G401.6 (cell line): Measurements from ENCODE around the gene HIPK3.

ENCODE experiments used
- FAIRE-seq: peaks from 2 replicates; lab custom pipeline; 2012; peaks lifted over from hg19 to GRCh38; lab: Jason Lieb, UNC

HIPK3 gene

DNA sequence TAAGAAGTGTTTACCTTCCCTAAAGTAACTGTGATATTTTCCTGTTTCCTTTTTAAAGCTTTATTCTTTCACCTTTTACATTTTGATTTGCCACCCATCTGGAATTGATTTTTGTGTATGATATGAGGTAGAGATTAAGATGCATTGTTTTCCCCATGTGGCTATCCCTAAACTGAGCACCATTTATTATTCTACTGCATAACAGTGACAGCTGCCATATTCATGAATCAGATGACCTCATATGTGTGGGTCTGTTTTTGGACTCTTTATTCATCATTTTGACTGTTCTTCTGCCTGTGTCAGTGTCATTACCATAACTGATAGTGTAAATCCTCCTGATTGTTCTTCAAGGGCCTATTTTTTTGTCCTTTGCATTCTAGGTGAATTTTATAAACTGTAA lies 50.8 kb downstream of the HIPK3 start:
- FAIRE-seq: no peak

DNA sequence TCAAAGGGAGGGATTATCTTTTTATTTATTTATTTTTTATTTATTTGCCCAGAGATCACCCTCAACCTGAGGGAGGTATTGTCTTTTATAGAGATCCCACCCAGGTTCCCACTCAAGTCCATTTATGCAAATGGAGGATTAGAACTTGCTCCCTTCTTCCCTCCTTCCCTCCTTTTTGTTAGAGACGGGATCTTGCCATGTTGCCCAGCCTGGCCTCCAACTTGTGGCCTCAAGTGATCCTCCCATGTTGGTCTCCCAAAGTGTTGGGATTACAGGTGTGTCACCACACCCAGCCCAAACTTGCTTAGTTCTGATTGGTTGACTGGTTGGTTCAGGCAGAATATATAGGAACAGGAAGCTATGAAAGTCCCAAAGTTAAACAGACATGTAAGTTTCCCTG lies 51.9 kb downstream of the HIPK3 start:
- FAIRE-seq: no peak

GRCh38 chr11:33310720-33311500 lies 53.7 kb downstream of the HIPK3 start:
- no peak for FAIRE-seq

DNA sequence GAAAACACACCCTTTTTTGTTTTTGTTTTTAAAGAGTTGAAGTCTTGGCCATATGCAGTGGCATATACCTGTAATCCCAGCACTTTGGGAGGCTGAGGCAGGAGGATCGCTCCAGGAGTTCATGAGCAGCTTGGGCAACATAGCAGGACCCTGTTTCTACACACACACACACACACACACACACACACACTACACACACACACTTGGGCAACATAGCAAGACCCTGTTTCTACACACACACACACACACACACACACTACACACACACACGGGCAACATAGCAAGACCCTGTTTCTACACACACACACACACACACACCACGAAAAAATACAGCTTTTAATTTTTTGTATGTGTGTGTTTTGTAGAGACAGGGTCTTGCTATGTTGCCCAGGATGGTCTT lies 54.5 kb downstream of the HIPK3 start:
- no peak for FAIRE-seq

DNA sequence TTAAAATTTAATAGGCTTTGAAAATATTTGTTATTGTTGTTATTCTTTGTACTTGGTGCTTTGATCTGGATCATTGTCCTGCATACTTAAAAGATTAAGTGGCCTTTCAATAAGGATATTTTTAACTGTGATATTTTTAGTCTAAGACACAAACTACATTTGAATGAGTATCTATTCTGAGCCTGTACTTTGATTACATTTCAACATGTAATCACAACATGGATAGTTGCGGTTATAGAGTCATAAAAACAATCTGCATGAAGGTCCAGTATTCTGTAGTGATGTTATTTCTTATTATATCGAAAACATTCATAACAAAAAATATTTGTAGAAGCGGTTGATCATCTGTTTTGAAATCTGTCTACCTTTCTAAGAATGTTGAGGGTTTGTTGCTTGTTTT lies 58.6 kb downstream of the HIPK3 start:
- no peak for FAIRE-seq

GRCh38 chr11:33317662-33318061 lies 60.5 kb downstream of the HIPK3 start:
- no peak for FAIRE-seq

DNA sequence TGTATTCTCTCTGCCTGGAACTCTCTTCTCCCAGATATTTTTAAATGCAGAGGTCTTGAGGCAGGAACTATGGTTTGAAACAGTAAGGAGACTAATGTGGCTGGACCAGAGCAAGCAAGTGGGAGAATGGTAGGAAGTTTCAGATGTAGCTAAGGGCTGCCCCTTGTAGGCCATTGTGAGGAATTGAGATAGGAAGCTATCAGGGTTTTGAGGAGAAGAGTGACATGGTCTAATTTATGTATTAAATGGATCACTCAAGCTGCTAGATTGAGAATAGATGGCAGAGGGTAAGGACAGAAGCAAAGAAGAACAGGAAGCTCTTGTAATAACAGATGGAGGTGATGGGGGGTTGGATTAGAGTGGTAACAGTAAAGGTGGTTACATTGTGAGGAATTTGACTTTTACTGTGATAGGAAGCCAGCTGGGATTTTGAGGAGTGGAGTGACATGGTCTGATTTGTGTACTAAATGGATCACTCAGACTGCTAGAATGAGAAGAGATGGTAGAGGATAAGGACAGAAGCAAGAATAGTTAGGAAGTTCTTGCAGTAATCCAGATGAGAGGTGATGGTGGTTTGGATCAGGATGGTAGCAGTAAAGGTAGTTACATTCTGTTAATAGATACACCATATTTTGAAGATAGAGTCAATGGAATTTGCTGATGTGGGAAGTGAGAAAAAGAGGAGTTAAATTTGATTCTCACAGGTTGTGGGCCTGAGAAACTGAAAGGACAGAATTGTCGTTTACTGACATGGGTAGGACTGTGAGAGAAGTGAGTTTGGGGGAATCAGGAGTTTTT lies 63.0 kb downstream of the HIPK3 start:
- FAIRE-seq: no peak

- no peak for FAIRE-seq
Observed at GRCh38 chr11:33320814-33321330, 63.7 kb downstream of the HIPK3 start.

GRCh38 chr11:33321422-33321821 lies 64.2 kb downstream of the HIPK3 start:
- FAIRE-seq: no peak

GRCh38 chr11:33323421-33323820 lies 66.2 kb downstream of the HIPK3 start:
- no peak for FAIRE-seq

GRCh38 chr11:33324302-33324985 lies 67.3 kb downstream of the HIPK3 start:
- no peak for FAIRE-seq

DNA sequence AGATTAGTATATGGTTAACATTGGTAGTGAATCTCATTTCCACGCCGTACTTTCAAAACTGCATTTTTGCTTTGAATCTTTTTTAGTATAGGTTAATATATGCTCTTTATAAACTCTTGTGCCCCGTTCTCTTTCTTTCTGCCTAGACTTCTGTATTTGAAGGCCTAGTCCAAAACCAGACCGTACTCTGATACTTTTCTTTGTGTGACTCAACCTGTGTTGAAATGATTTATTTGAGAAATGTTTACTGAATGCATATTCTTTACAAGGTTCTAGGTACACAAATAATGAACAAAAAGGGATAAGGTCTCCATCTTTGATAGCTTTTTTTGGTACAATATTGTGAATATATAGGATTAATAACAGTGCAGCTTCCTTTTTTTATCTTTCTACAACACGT lies 68.3 kb downstream of the HIPK3 start:
- FAIRE-seq: no peak

GRCh38 chr11:33329705-33330329 lies 72.6 kb downstream of the HIPK3 start:
- peak; percentile 74 for FAIRE-seq

GRCh38 chr11:33333816-33334215 lies 76.6 kb downstream of the HIPK3 start:
- FAIRE-seq: no peak

DNA sequence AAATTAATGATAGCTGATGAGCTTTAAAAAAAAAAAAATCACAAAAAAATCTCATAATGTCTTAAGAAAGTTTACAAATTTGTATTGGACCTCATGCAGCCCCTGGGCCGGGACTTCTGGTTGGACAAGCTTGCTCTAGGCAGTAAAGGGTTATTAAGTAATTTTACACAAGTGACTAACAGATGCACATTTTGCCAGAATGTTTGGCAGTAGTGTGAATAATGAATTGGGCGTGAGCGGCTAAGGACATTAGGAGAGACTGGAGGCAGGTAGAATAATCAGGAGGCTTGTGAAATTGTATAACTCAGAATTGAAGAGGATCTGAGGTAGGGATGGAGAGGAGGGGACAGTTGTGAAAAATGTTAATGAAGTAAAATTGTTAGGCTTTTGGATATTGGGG lies 77.4 kb downstream of the HIPK3 start:
- FAIRE-seq: no peak

DNA sequence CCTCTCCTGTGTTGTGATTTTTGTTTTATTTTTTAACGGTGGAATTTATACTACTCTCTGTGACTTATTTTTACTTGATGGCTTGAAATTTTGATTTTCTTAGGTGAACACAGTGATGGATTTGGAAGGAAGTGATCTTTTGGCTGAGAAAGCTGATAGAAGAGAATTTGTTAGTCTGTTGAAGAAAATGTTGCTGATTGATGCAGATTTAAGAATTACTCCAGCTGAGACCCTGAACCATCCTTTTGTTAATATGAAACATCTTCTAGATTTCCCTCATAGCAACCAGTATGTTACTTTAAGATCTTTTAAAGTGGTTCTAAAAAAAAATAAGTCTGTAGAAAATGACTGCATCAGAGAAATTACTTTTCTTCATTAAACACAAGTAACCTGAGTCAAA lies 82.1 kb downstream of the HIPK3 start:
- no peak for FAIRE-seq

GRCh38 chr11:33344611-33345010 lies 87.4 kb downstream of the HIPK3 start:
- no peak for FAIRE-seq

DNA sequence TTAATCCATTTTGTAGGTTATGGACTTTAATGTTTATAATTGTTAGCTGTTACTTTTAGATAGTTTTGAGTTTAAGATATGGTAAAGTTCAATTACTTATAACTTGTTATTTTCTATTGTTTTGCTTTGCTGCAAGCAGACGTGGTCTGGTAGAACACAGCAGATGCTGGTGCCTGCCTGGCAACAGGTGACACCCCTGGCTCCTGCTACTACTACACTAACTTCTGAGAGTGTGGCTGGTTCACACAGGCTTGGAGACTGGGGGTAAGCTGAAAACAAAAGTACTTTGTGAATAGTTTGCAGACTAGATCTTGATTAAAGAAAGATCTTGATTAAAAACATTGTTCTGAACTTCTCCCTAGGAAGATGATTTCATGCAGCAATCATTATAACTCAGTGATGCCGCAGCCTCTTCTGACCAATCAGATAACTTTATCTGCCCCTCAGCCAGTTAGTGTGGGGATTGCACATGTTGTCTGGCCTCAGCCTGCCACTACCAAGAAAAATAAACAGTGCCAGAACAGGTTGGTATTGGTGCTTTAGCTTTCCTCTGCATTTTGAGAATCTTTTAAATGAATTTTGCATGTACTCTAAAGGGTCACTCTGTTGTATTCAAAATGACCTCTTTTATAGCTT lies 90.4 kb downstream of the HIPK3 start:
- no peak for FAIRE-seq

GRCh38 chr11:33350287-33350686 lies 93.1 kb downstream of the HIPK3 start:
- no peak for FAIRE-seq

- no peak for FAIRE-seq
Observed at GRCh38 chr11:33358150-33358831, 101.1 kb downstream of the HIPK3 start.

- FAIRE-seq: no peak
Observed at GRCh38 chr11:33360642-33361041, 103.5 kb downstream of the HIPK3 start.
